ENCODE results near the gene CEACAM4. TPM values are rescaled to one million over a fixed set of nuclear protein-coding genes. Genes with fewer than 3 reads are reported as not detected.

Gene CEACAM4
- polyA plus RNA-seq, 1 experiment = not detected

DNA sequence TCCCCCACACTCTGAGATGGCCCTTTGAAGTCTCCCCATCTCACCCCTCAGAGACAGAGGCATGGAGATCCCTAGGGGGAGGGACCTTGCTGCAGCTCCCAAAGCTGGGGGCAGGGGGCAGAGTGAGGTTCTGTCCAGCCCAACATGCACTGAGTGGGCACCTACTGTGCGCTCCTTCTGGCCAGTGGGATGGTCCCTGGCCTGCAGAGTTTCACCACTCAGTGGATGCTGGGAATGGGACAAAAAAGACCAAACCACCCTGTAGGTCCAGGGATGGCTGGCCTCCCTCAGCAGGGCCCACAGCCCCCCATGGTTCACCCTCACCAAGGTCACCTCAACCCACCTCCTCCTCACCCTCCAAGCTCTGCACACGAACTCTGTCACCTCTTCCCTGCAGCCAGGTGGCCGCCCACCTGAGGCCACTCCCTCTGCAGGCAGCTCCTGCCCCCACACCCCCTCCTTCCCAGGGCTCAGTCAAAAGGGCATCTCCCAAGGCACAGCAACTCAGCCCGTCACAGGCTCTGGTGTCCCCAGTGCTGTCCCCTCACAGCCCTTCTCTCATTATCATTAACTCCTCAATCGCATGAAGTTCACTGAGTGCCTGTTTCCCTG is 34.8 kb downstream of the CEACAM4 start:
- DNase-seq (ENCODE audit: low read depth) = no peak
- Histone ChIP-seq H3K4me3 (ENCODE audit: low read depth, low read length) (no peak overlapping the region), H3K36me3 (ENCODE audit: control insufficient read depth, insufficient read depth, low read length) (no peaks in the 10 kb centered on the region), H3K27me3 (ENCODE audit: control insufficient read depth, insufficient read depth, low read length) (no peaks in the 10 kb centered on the region)
- ChIA-PET CTCF (interaction anchor here (1.5 kb wide), 1 partner anchor 12 kb away, joined by 3 read pairs; no protein-coding TSS in a partner anchor), POLR2A (no interaction called here)
- TF ChIP-seq, protein P1, sequence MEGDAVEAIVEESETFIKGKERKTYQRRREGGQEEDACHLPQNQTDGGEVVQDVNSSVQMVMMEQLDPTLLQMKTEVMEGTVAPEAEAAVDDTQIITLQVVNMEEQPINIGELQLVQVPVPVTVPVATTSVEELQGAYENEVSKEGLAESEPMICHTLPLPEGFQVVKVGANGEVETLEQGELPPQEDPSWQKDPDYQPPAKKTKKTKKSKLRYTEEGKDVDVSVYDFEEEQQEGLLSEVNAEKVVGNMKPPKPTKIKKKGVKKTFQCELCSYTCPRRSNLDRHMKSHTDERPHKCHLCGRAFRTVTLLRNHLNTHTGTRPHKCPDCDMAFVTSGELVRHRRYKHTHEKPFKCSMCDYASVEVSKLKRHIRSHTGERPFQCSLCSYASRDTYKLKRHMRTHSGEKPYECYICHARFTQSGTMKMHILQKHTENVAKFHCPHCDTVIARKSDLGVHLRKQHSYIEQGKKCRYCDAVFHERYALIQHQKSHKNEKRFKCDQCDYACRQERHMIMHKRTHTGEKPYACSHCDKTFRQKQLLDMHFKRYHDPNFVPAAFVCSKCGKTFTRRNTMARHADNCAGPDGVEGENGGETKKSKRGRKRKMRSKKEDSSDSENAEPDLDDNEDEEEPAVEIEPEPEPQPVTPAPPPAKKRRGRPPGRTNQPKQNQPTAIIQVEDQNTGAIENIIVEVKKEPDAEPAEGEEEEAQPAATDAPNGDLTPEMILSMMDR (IDR thresholded peaks at IDR 0.05; ENCODE audit: insufficient read depth, low read depth, low read length) = no peak

DNA sequence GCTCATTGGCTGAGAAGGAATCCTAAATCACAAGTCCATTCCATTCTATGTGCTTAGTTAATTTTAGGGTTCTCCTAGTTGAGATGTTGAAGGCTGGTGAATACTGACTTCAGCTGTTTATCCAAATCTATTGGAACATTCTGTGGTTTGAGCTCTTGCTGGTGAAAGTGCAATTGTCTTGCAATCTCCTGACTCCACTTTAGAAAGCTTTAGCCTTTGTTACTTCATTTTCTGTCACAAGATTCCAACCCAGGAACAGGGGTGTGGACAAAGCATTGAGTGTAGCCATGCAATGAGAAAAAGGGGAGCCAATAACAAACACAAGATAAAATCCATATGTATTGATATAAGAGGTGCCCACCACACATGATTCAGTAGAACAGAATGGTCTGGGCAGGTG is 35.9 kb downstream of the CEACAM4 start:
- Histone ChIP-seq H3K27me3 (ENCODE audit: control insufficient read depth, insufficient read depth, low read length) (no peaks in the 10 kb centered on the region), H3K4me3 (ENCODE audit: low read depth, low read length) (no peak overlapping the region), H3K36me3 (ENCODE audit: control insufficient read depth, insufficient read depth, low read length) (no peaks in the 10 kb centered on the region)
- no peak for DNase-seq (ENCODE audit: low read depth)
- CTCF ChIA-PET = interaction anchor here (1.0 to 1.3 kb wide), 2 partner anchors 9 to 21 kb away, joined by 3 to 4 read pairs; no protein-coding TSS in a partner anchor
- POLR2A ChIA-PET = no interaction called here
- TF ChIP-seq, protein P1 (IDR thresholded peaks at IDR 0.05; ENCODE audit: insufficient read depth, low read depth, low read length) = no peak

DNA sequence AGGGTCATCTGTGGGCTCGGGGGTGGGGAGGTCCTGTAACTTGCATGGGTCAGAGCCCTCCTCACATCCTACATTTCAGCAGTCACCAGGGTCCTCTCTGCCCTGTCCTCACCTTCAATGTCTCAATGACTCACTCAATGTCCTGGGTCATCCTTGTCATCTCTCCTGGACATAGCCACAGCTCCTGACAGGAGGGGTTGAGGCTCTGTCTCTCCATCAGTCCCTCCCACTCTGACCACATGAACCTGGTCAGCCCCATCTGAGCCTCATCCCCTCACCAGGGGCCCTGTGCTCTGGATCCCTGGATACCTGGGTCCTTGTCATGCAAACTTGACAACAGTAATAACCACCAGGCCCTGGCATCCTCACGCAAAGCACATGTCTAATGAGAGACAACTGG is 37.5 kb downstream of the CEACAM4 start:
- POLR2A ChIA-PET = no interaction called here
- DNase-seq (ENCODE audit: low read depth) = no peak
- TF ChIP-seq, protein P1 (IDR thresholded peaks at IDR 0.05; ENCODE audit: insufficient read depth, low read depth, low read length) = no peak
- H3K4me3 ChIP-seq (ENCODE audit: low read depth, low read length) = no peak overlapping the region
- H3K36me3 ChIP-seq (ENCODE audit: control insufficient read depth, insufficient read depth, low read length) = no peaks in the 10 kb centered on the region
- CTCF ChIA-PET = interaction anchor here (3.9 kb wide), 1 partner anchor 9 kb away, joined by 20 read pairs; no protein-coding TSS in a partner anchor
- H3K27me3 ChIP-seq (ENCODE audit: control insufficient read depth, insufficient read depth, low read length) = no peaks in the 10 kb centered on the region

DNA sequence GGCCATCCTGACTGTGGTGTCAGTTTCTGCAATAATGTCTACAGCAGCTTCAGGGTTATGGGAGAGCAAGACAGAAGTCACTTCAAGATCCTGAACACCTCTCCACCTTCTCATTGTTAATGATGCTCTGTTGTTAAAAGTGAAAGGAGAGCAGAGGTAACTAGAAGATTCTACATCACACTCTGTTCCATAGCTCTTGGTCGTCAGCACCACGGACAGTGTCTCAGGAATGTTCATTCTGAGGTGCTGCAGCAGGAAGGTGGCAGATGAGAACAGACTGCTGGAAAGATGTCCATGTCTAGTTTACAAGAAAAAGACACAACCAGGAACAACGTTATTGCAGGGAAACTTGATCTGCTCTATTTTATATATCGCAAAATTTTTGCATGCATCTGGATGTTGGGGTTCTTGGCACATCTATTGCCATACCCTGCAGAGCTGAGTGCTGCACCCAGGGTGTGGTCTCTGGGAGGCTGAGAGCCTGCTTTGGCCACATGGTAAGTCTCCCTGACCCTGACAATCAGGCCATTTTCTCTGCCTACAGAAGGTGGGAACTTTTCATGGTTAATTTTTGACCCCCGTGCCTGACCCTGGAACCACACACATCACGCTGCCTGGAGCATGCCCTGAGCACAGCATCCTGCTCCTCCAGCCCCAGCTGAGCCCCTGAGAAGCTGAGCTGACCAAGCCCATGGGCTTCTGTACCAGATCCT is 38.2 kb downstream of the CEACAM4 start:
- ChIA-PET CTCF (interaction anchor here (0.7 to 3.9 kb wide), 2 partner anchors 9 to 19 kb away, joined by 4 to 20 read pairs; no protein-coding TSS in a partner anchor), POLR2A (no interaction called here)
- TF ChIP-seq, protein P1 (IDR thresholded peaks at IDR 0.05; ENCODE audit: insufficient read depth, low read depth, low read length) = no peak
- Histone ChIP-seq H3K27me3 (ENCODE audit: control insufficient read depth, insufficient read depth, low read length) (no peaks in the 10 kb centered on the region), H3K4me3 (ENCODE audit: low read depth, low read length) (no peak overlapping the region), H3K36me3 (ENCODE audit: control insufficient read depth, insufficient read depth, low read length) (no peaks in the 10 kb centered on the region)
- DNase-seq (ENCODE audit: low read depth) = no peak

DNA sequence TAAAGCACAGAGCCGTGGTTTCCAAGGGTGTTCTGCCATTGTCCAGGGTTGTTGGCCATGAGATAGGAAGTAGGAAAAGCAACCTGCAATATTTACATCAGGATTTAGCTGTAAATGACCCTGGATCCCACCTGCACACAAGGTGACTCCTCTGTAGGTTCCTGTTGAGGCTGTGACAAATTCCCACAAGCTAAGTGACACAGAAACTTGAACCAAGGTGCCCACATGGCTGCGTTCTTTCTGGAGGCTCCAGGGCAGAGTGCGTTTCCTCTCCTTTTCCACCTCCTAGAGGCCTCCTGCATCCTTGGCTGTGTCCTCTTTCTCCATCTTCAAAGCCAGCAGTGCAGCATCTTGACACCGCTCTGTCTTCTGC is 39.0 kb downstream of the CEACAM4 start:
- H3K4me3 ChIP-seq (ENCODE audit: low read depth, low read length) = no peak overlapping the region
- ChIA-PET CTCF (interaction anchor here (0.7 to 3.9 kb wide), 2 partner anchors 10 to 18 kb away, joined by 4 to 20 read pairs; no protein-coding TSS in a partner anchor), POLR2A (no interaction called here)
- H3K27me3 ChIP-seq (ENCODE audit: control insufficient read depth, insufficient read depth, low read length) = no peaks in the 10 kb centered on the region
- no peaks in the 10 kb centered on the region for H3K36me3 ChIP-seq (ENCODE audit: control insufficient read depth, insufficient read depth, low read length)
- TF ChIP-seq, protein P1 (IDR thresholded peaks at IDR 0.05; ENCODE audit: insufficient read depth, low read depth, low read length) = no peak
- DNase-seq (ENCODE audit: low read depth) = no peak

Data from BJ (cell line).